IMR-90 (cell line): ENCODE measurements around the gene CHMP4A. TPM values are rescaled to one million over a fixed set of nuclear protein-coding genes. Genes with fewer than 3 reads are reported as not detected.

Source experiments
- ATAC-seq: fragments of 200-7000 bp; cut with Tn5 transposase; 2 replicates; pipeline ENCODE4 v1.9.1; 2020; ENCODE audit warnings: low read depth, mild to moderate bottlenecking, moderate library complexity
- BruUV-seq: library from RNA; stranded (reverse); fragments of 400-500 nt; replicated peaks from 2 replicates; lab custom pipeline; 2021; lab: Mats Ljungman, UMichigan
- CTCF ChIA-PET: fragments of 300-600 bp; formaldehyde crosslinking; extraction: SDS; loops from one replicate; lab custom pipeline; 2021; ENCODE audit warnings: antibody characterized with exemption; lab: Yijun Ruan, JAX
- POLR2A ChIA-PET: fragments of 300-600 bp; sonication (Branson Sonifier 250); formaldehyde crosslinking; loops from one replicate; lab custom pipeline; 2022; ENCODE audit warnings: antibody characterized with exemption; ENCODE audit not compliant: unreplicated experiment; lab: Charles Lee
- DNase-seq: peaks from one replicate; pipeline ENCODE4 v3.0.0; 2013
- H2AFZ ChIP-seq: replicated peaks from 2 replicates; pipeline ENCODE3; 2013; ENCODE audit warnings: low read length, mild to moderate bottlenecking; ENCODE audit not compliant: poor library complexity
- H2AK5ac ChIP-seq: 2 replicates; pipeline ENCODE4 v1.6.1; 2013; ENCODE audit warnings: low read depth, low read length, inconsistent platforms
- H2AK9ac ChIP-seq: replicated peaks from 2 replicates; pipeline ENCODE3; 2013; ENCODE audit warnings: mild to moderate bottlenecking, low read depth, low read length, moderate library complexity; ENCODE audit not compliant: poor library complexity
- H2BK120ac ChIP-seq: 2 replicates; pipeline ENCODE4 v1.6.1; 2013; ENCODE audit warnings: low read depth, low read length, inconsistent platforms
- H2BK15ac ChIP-seq: 3 replicates; pipeline ENCODE4 v1.6.1; 2013; ENCODE audit warnings: low read depth, low read length, inconsistent platforms
- H2BK20ac ChIP-seq: 2 replicates; pipeline ENCODE4 v1.6.1; 2013; ENCODE audit warnings: low read depth, mild to moderate bottlenecking, inconsistent platforms, low read length, moderate library complexity
- H2BK5ac ChIP-seq: 2 replicates; pipeline ENCODE4 v1.6.1; 2013; ENCODE audit warnings: mild to moderate bottlenecking, low read depth, low read length, inconsistent platforms; ENCODE audit not compliant: poor library complexity, severe bottlenecking
- H3K14ac ChIP-seq: replicated peaks from 2 replicates; pipeline ENCODE4 v1.6.1; 2013; ENCODE audit warnings: low read depth, low read length, inconsistent platforms
- H3K18ac ChIP-seq: 2 replicates; pipeline ENCODE4 v1.6.1; 2013; ENCODE audit warnings: low read depth, low read length, control low read depth
- H3K23ac ChIP-seq: 2 replicates; pipeline ENCODE4 v1.6.1; 2013; ENCODE audit warnings: low read depth, low read length, inconsistent platforms
- H3K27ac ChIP-seq: 2 replicates; pipeline ENCODE4 v1.5.1; 2013; ENCODE audit warnings: mild to moderate bottlenecking, control low read depth, low read length; ENCODE audit not compliant: insufficient read depth
- H3K27me3 ChIP-seq: 2 replicates; pipeline ENCODE4 v1.6.1; 2013; ENCODE audit warnings: low read length; ENCODE audit not compliant: control insufficient read depth, insufficient read depth
- H3K36me3 ChIP-seq: 2 replicates; pipeline ENCODE4 v1.6.1; 2013; ENCODE audit warnings: low read length, mixed read lengths; ENCODE audit not compliant: control insufficient read depth, insufficient read depth
- H3K4ac ChIP-seq: 2 replicates; pipeline ENCODE4 v1.6.1; 2013; ENCODE audit warnings: low read depth, low read length, inconsistent platforms
- H3K4me1 ChIP-seq: 2 replicates; pipeline ENCODE4 v1.6.1; 2013; ENCODE audit warnings: low read length, mixed read lengths; ENCODE audit not compliant: control insufficient read depth, insufficient read depth
- H3K4me2 ChIP-seq: 2 replicates; pipeline ENCODE4 v1.6.1; 2013; ENCODE audit warnings: low read depth, mild to moderate bottlenecking, control low read depth, low read length, moderate library complexity
- H3K4me3 ChIP-seq: 2 replicates; pipeline ENCODE4 v1.5.1; 2013; ENCODE audit warnings: low read depth, mild to moderate bottlenecking, control low read depth, low read length, moderate library complexity; ENCODE audit not compliant: insufficient read depth
- H3K56ac ChIP-seq: 2 replicates; pipeline ENCODE4 v1.6.1; 2013; ENCODE audit warnings: low read length, inconsistent platforms; ENCODE audit not compliant: insufficient read depth; ENCODE audit errors: extremely low read depth
- H3K79me1 ChIP-seq, 2 experiments: 2 replicates each; pipeline ENCODE4 v1.6.1; 2013; ENCODE audit warnings: low read length in 2 of 2, inconsistent platforms in 1 of 2, low read depth in 1 of 2
- H3K9ac ChIP-seq: 2 replicates; pipeline ENCODE4 v1.6.1; 2013; ENCODE audit warnings: low read depth, low read length, control low read depth
- H3K9me1 ChIP-seq: 2 replicates; pipeline ENCODE4 v1.6.1; 2013; ENCODE audit warnings: low read length, inconsistent platforms; ENCODE audit not compliant: insufficient read depth
- H3K9me3 ChIP-seq: 2 replicates; pipeline ENCODE4 v1.6.1; 2013; ENCODE audit warnings: low read length; ENCODE audit not compliant: control insufficient read depth, insufficient read depth
- H4K20me1 ChIP-seq: 2 replicates; pipeline ENCODE4 v1.6.1; 2013; ENCODE audit warnings: low read length, inconsistent platforms; ENCODE audit not compliant: insufficient read depth
- H4K5ac ChIP-seq: 2 replicates; pipeline ENCODE4 v1.6.1; 2013; ENCODE audit warnings: mild to moderate bottlenecking, low read depth, low read length, control low read depth
- H4K8ac ChIP-seq, 2 experiments: 2 replicates each; pipeline ENCODE4 v1.6.1; 2013; ENCODE audit warnings: low read depth in 2 of 2, low read length in 2 of 2, control low read depth in 1 of 2, inconsistent platforms in 1 of 2
- H4K91ac ChIP-seq: 2 replicates; pipeline ENCODE4 v1.6.1; 2013; ENCODE audit warnings: low read depth, low read length, inconsistent platforms; ENCODE audit not compliant: insufficient read depth
- BHLHE40 ChIP-seq: fragments of 150-350 bp; IDR thresholded peaks from 2 replicates; pipeline ENCODE4 v1.6.1; 2016; ENCODE audit warnings: mild to moderate bottlenecking, low read depth, low read length
- RAD21 ChIP-seq: IDR thresholded peaks from 2 replicates; pipeline ENCODE4 v1.6.1; 2012; ENCODE audit warnings: low read length, improper control_type of control experiment
- RCOR1 ChIP-seq: IDR thresholded peaks from 2 replicates; pipeline ENCODE4 v1.6.1; 2012; ENCODE audit warnings: mild to moderate bottlenecking, low read length, improper control_type of control experiment; ENCODE audit not compliant: insufficient replicate concordance
- WGBS, 2 experiments: methylation state at CpG; one replicate each; pipeline versions ENCODE4 v1.1.5 to v1.1.7; 2013; ENCODE audit warnings: missing lambda C conversion rate in 2 of 2; ENCODE audit not compliant: insufficient read length in 1 of 2; ENCODE audit errors: extremely low coverage in 2 of 2; 5-methylcytosine and 5-hydroxymethylcytosine counted together
- dilution Hi-C: fragments of 300-500 bp; cut with HindIII; formaldehyde crosslinking; loops from one replicate; pipeline ENCODE4 v1.14.3; 2018; ENCODE audit warnings: low sequenced_read_pairs; ENCODE audit not compliant: unreplicated experiment
- in situ Hi-C: fragments of 300-500 bp; cut with MboI; formaldehyde crosslinking; loops from 3 replicates; pipeline ENCODE4 v1.14.3; 2019; ENCODE audit warnings: low sequenced_read_pairs, inconsistent platforms, mixed read lengths
- intact Hi-C: fragments of 100-400 bp; cut with micrococcal nuclease; formaldehyde crosslinking; loops from 2 replicates; pipeline ENCODE4 v1.10.0; 2022
- polyA plus RNA-seq, 3 experiments: library from polyadenylated mRNA; depleted of rRNA; stranded (reverse); fragments of >200 nt; gene quantifications; 2 replicates each; pipeline ENCODE4 v1.2.3, GENCODE V29; 2012; ENCODE audit warnings: low replicate concordance in 1 of 3
- total RNA-seq: library from RNA; depleted of rRNA; stranded (reverse); fragments of >200 nt; gene quantifications from 2 replicates; pipeline ENCODE4 v1.2.3, GENCODE V29; 2012

Gene CHMP4A
- total and polyA plus RNA-seq, 2 of the 4 experiments (the other 2 are of a cell fraction), result 22.0 to 63.8 TPM

- H2BK5ac ChIP-seq, result peak overlapping the region; percentile 4
- no peak overlapping the region for H2AFZ ChIP-seq
- no peak overlapping the region for H2BK15ac ChIP-seq
- 0 out of 2 replicates have a peak, but pooled peaks cover 12% of the 10 kb centered on the region for H3K9me1 ChIP-seq
- H2BK20ac ChIP-seq, result no peak overlapping the region
- ATAC-seq (no peak), DNase-seq (no peak)
- peak overlapping the region in 1 of 2 experiments; percentile 44; a peak in 1 of 4 replicates for H4K8ac ChIP-seq
- POLR2A ChIA-PET, result no interaction called here
- H3K27me3 ChIP-seq, result no peaks in the 10 kb centered on the region
- H3K36me3 ChIP-seq, result peaks cover 9% of the 10 kb centered on the region
- H3K14ac ChIP-seq, result 0 out of 2 replicates have a peak overlapping the region, but pooled peaks have one; percentile 21
- H3K18ac ChIP-seq, result no peak overlapping the region
- H3K9me3 ChIP-seq, result no peaks in the 10 kb centered on the region
- H2BK120ac ChIP-seq, result no peak overlapping the region
- H4K91ac ChIP-seq, result no peak overlapping the region
- CTCF ChIA-PET, result interaction anchor here (1.8 kb wide), 1 partner anchor 12 kb away, joined by 7 read pairs; no protein-coding TSS in a partner anchor
- H2AK9ac ChIP-seq, result peak overlapping the region; percentile 98
- H3K9ac ChIP-seq, result no peak overlapping the region
- no CpG with 5 or more reads among the region's 2 CpGs for WGBS, 2 experiments
- TF ChIP-seq RCOR1 (no peak), BHLHE40 (no peak), RAD21 (no peak)
- no peak overlapping the region for H3K56ac ChIP-seq
- H4K20me1 ChIP-seq, result no peaks in the 10 kb centered on the region; the same call in 1 of the 2 replicates
- H3K79me1 ChIP-seq, result peaks cover 16 to 66% of the 10 kb centered on the region in 2 experiments
- intact Hi-C loops (loop anchor here (1.0 to 10.0 kb wide), 3 partner anchors 16 to 218 kb away; partner anchors contain the start of genes GMPR2 and NEDD8), dilution Hi-C loops (no loop called here), in situ Hi-C loops (no loop called here)
- H3K27ac ChIP-seq, result no peak overlapping the region
- 0 out of 2 replicates have a peak overlapping the region, but pooled peaks have one; percentile 14 for H3K23ac ChIP-seq
- no peak overlapping the region for H4K5ac ChIP-seq
- no TSS peak for BruUV-seq
- no peak overlapping the region; the same call in 1 of the 2 replicates for H3K4me3 ChIP-seq
- peak overlapping the region; percentile 39; the same call in 1 of the 2 replicates for H2AK5ac ChIP-seq
- peaks cover 2% of the 10 kb centered on the region for H3K4me1 ChIP-seq
- peak overlapping the region; percentile 42; the same call in 1 of the 2 replicates for H3K4ac ChIP-seq
- H3K4me2 ChIP-seq, result peak overlapping the region; percentile 37
Observed at GRCh38 chr14:24216345-24216699, 3.0 kb upstream of the CHMP4A start.
